Activated T-cell treated with anti-CD3 and anti-CD28 coated beads, Interleukin-2, amount 50 U/mL, for 72 hours (primary cell): ENCODE measurements around the gene PTGIR. TPM values are rescaled to one million over a fixed set of nuclear protein-coding genes. Genes with fewer than 3 reads are reported as not detected.

Source experiments
- ATAC-seq, 2 donors: fragments of 150-1000 bp; cut with Tn5 transposase; replicated peaks in 1 of 2; 2 replicates each; pipeline ENCODE4 v1.10.0; 2021; ENCODE audit warnings: moderate library complexity in 2 of 2, mild to moderate bottlenecking in 1 of 2
- DNase-seq, 2 donors: peaks; one replicate each; pipeline ENCODE4 v3.0.0; 2021 to 2022; ENCODE audit warnings: mixed read lengths in 1 of 2
- H3K27ac Mint-ChIP-seq: one replicate; pipeline ENCODE4 v1.8.0; 2022; ENCODE audit warnings: mild to moderate bottlenecking, moderate library complexity, mixed read lengths
- H3K27me3 Mint-ChIP-seq: one replicate; pipeline ENCODE4 v1.8.0; 2022; ENCODE audit warnings: low read depth, mixed read lengths
- H3K36me3 Mint-ChIP-seq, 2 donors: one replicate each; pipeline ENCODE4 v1.8.0; 2022; ENCODE audit warnings: mixed read lengths in 2 of 2, mild to moderate bottlenecking in 1 of 2; ENCODE audit not compliant: insufficient read depth in 2 of 2
- H3K4me1 Mint-ChIP-seq: one replicate; pipeline ENCODE4 v1.8.0; 2022; ENCODE audit warnings: low read depth, mixed read lengths
- H3K4me3 Mint-ChIP-seq, 2 donors: one replicate each; pipeline ENCODE4 v1.8.0; 2022; ENCODE audit warnings: mild to moderate bottlenecking in 2 of 2, mixed read lengths in 2 of 2, moderate library complexity in 2 of 2
- H3K9me3 Mint-ChIP-seq, 2 donors: one replicate each; pipeline ENCODE4 v1.8.0; 2022; ENCODE audit warnings: mixed read lengths in 2 of 2
- total RNA-seq, 2 donors: library from RNA; stranded (reverse); gene quantifications; one replicate each; pipeline ENCODE4 v1.2.3, GENCODE V29; 2022

PTGIR gene, protein sequence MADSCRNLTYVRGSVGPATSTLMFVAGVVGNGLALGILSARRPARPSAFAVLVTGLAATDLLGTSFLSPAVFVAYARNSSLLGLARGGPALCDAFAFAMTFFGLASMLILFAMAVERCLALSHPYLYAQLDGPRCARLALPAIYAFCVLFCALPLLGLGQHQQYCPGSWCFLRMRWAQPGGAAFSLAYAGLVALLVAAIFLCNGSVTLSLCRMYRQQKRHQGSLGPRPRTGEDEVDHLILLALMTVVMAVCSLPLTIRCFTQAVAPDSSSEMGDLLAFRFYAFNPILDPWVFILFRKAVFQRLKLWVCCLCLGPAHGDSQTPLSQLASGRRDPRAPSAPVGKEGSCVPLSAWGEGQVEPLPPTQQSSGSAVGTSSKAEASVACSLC
- 10 to 100 TPM; 32.4 to 47.1 TPM for total RNA-seq

GRCh38 chr19:46624958-46625661, at the start of gene PTGIR:
Gene PTGIR (minus strand): TSS chr19:46625089. CDS start chr19:46624225, 864 bp downstream.
- Mint-ChIP-seq H3K36me3 (peaks cover 9 to 25% of the 10 kb centered on the region in 2 donors), H3K4me1 (peaks cover 51% of the 10 kb centered on the region), H3K27me3 (no peaks in the 10 kb centered on the region), H3K27ac (peak within 1 kb of the TSS; percentile 97), H3K4me3 (peak within 1 kb of the TSS; percentile 89 to 95), H3K9me3 (no peaks in the 10 kb centered on the region)
- ATAC-seq (peak; percentile 49 to 59), DNase-seq (peak in 1 of 2 donors; percentile 29)

- Mint-ChIP-seq H3K27me3 (no peaks in the 10 kb centered on the region), H3K27ac (no peak overlapping the region)
- no peak for DNase-seq
These were observed 45.9 kb upstream of the PTGIR start for GRCh38 chr19:46670813-46671212.

GRCh38 chr19:46668662-46669061, 43.8 kb upstream of the PTGIR start:
- H3K9me3 Mint-ChIP-seq: no peaks in the 10 kb centered on the region
- H3K4me1 Mint-ChIP-seq: no peaks in the 10 kb centered on the region
- H3K4me3 Mint-ChIP-seq: no peak overlapping the region
- DNase-seq (no peak), ATAC-seq (no peak)
- peaks cover 2 to 3% of the 10 kb centered on the region in 2 donors for H3K36me3 Mint-ChIP-seq
- peaks cover 2% of the 10 kb centered on the region for H3K27me3 Mint-ChIP-seq
- H3K27ac Mint-ChIP-seq: no peak overlapping the region

More at GRCh38 chr19:46670813-46671212, 45.9 kb upstream of the PTGIR start:
- H3K9me3 Mint-ChIP-seq: no peaks in the 10 kb centered on the region
- H3K4me3 Mint-ChIP-seq: no peak overlapping the region
- no peaks in the 10 kb centered on the region for H3K4me1 Mint-ChIP-seq
- peaks cover 7 to 12% of the 10 kb centered on the region in 2 donors for H3K36me3 Mint-ChIP-seq
- ATAC-seq: no peak

- peaks cover 13% of the 10 kb centered on the region for H3K4me1 Mint-ChIP-seq
- ATAC-seq: no peak
- no peaks in the 10 kb centered on the region for H3K36me3 Mint-ChIP-seq
- no peak for DNase-seq
- H3K27me3 Mint-ChIP-seq: peaks cover 13% of the 10 kb centered on the region
- no peak overlapping the region for H3K4me3 Mint-ChIP-seq
- no peak overlapping the region for H3K27ac Mint-ChIP-seq
- H3K9me3 Mint-ChIP-seq: no peaks in the 10 kb centered on the region
These were observed 40.2 kb upstream of the PTGIR start for GRCh38 chr19:46665072-46665471.

GRCh38 chr19:46661735-46662592, 37.1 kb upstream of the PTGIR start:
- Mint-ChIP-seq H3K27me3 (peaks cover 31% of the 10 kb centered on the region), H3K4me1 (peaks cover 25% of the 10 kb centered on the region), H3K27ac (peak overlapping the region; percentile 1), H3K9me3 (no peaks in the 10 kb centered on the region), H3K4me3 (peak overlapping the region; percentile 84 to 85), H3K36me3 (no peaks in the 10 kb centered on the region)
- DNase-seq (peak; percentile 82 to 85), ATAC-seq (peak; percentile 51 to 52)

DNA sequence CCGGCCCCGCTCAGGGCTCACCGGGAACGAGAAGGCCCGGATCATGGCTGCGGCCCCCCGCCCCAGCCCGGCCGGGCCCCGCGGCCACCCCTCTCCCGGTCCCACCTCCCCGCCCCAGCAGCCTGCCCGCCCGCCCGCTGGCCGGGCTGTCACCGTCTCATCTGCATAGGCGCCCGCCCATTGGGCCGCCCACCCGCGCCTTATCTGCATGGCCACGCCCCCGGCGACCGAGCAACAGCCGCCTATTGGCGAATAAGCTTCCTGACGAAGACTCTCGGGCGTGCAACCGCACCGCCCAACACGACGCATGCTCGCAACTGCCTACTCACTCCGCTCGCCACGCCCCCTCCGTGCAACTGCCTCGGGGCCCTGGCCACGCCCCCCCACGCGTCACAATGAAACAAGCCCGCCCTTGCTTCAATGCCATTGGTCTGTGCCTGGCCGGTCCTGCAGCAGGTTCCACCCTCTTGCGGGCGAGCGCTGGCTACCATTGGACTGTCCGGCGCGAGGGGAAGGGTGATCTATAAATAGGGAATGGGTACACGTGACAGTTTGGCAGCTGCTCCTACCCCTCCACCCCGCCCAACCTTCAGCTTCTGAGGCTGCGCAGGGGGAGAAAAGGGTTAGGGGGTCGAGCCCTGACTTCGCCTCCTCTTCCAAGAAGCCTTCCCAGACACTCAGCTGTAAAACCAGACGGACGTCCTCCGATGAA, 36.3 kb upstream of the PTGIR start, which contains the start of gene DACT3:
Gene DACT3 (minus strand): TSS at position 163 of the 712 bp plus-strand sequence. CDS start 118 bp downstream, at position 45.
- H3K36me3 Mint-ChIP-seq: no peaks in the 10 kb centered on the region
- peak; percentile 100 for DNase-seq
- peak within 1 kb of the TSS; percentile 1 for H3K27ac Mint-ChIP-seq
- peak; percentile 88 to 89 for ATAC-seq
- peaks cover 33% of the 10 kb centered on the region for H3K4me1 Mint-ChIP-seq
- H3K9me3 Mint-ChIP-seq: no peaks in the 10 kb centered on the region
- peaks cover 34% of the 10 kb centered on the region for H3K27me3 Mint-ChIP-seq
- peak within 1 kb of the TSS; percentile 84 to 85 for H3K4me3 Mint-ChIP-seq

DNA sequence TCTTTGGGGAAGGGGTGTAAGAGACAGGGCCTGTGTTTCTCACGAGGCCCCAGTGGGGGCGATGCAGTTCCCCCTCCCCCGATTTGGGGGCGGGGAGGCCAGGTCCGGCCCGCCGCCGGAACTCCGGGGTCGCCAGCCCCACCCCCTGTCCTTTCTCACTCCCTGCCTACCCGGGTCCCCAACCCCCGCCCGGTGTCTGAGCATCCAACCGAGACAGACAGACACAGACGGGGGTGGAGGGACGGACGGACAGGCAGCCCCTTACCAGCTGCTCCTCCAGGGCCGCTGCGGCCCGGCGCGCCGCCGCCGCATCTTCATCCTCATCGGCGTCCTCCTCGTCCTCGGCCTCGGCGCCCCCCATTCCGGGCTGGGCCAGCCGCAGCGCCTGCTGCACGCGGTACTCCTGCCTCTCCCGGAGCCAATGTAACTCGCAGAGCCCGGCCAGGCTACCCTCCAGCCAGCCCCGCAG, 35.7 kb upstream of the PTGIR start:
- Mint-ChIP-seq H3K4me3 (peak overlapping the region; percentile 84 to 85), H3K9me3 (no peaks in the 10 kb centered on the region), H3K4me1 (peaks cover 33% of the 10 kb centered on the region), H3K27ac (no peak overlapping the region), H3K27me3 (peaks cover 34% of the 10 kb centered on the region), H3K36me3 (no peaks in the 10 kb centered on the region)
- ATAC-seq (peak in 1 of 2 donors; percentile 0), DNase-seq (no peak)

- Mint-ChIP-seq H3K27me3 (peaks cover 38% of the 10 kb centered on the region), H3K27ac (no peak overlapping the region), H3K36me3 (no peaks in the 10 kb centered on the region), H3K4me1 (peaks cover 33% of the 10 kb centered on the region), H3K4me3 (peak overlapping the region; percentile 65 to 84), H3K9me3 (no peaks in the 10 kb centered on the region)
- ATAC-seq: no peak
- no peak for DNase-seq
These were observed 35.2 kb upstream of the PTGIR start for GRCh38 chr19:46660008-46660517.

GRCh38 chr19:46659151-46660007, 34.5 kb upstream of the PTGIR start:
- Mint-ChIP-seq H3K27me3 (peaks cover 41% of the 10 kb centered on the region), H3K4me3 (peak overlapping the region; percentile 65 to 84), H3K36me3 (no peaks in the 10 kb centered on the region), H3K9me3 (no peaks in the 10 kb centered on the region), H3K4me1 (peaks cover 33% of the 10 kb centered on the region), H3K27ac (no peak overlapping the region)
- no peak for DNase-seq
- ATAC-seq: no peak

DNA sequence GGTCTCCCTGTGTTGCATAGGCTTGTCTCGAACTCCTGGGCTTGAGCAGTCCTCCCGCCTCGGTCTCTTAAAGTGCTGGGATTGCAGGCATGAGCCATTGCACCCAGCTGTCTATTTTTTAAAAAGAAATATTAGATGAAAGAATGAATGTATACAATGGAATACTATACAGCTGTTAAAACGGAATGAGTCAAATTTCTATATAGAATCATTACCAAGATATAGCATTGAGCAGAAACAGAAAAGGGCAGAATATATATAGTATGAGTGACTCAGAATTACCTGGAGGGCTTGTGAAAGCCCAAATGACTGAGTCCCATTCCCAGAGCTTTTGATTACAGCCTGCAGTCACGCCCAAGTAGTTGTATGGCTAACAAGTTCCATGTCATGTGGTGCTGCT, 31.7 kb upstream of the PTGIR start:
- peaks cover 24% of the 10 kb centered on the region for H3K4me1 Mint-ChIP-seq
- no peaks in the 10 kb centered on the region for H3K36me3 Mint-ChIP-seq
- H3K4me3 Mint-ChIP-seq: no peak overlapping the region
- no peak overlapping the region for H3K27ac Mint-ChIP-seq
- ATAC-seq (no peak), DNase-seq (no peak)
- no peaks in the 10 kb centered on the region for H3K9me3 Mint-ChIP-seq
- H3K27me3 Mint-ChIP-seq: peaks cover 28% of the 10 kb centered on the region

- H3K4me3 Mint-ChIP-seq: no peak overlapping the region
- no peak for ATAC-seq
- H3K9me3 Mint-ChIP-seq: no peaks in the 10 kb centered on the region
- no peak overlapping the region for H3K27ac Mint-ChIP-seq
- H3K4me1 Mint-ChIP-seq: peaks cover 24% of the 10 kb centered on the region
- DNase-seq: no peak
- peaks cover 1 to 3% of the 10 kb centered on the region in 2 donors for H3K36me3 Mint-ChIP-seq
- peaks cover 37% of the 10 kb centered on the region for H3K27me3 Mint-ChIP-seq
These were observed 29.8 kb upstream of the PTGIR start for GRCh38 chr19:46654621-46655152.
